ENCODE results near the gene DNM1. TPM values are rescaled to one million over a fixed set of nuclear protein-coding genes. Genes with fewer than 3 reads are reported as not detected.
A peak's percentile ranks its signal among the peaks of the same experiment; 100 is the strongest.

DNM1 gene
- total RNA-seq, 5 donors from 2014 or later (not counting 1 experiment from before 2014, with no cell fraction given): 0.95 to 3.0 (median 1.8) TPM

GRCh38 chr9:128252317-128253139 lies 49.3 kb downstream of the DNM1 start:
- DNase-seq (no peak), ATAC-seq (replicated peaks in 1 of 4) (no peak)
- Histone ChIP-seq H3K27ac (ENCODE audit: low read length) (no peak overlapping the region), H3K4me1 (ENCODE audit: control insufficient read depth in 1 of 2, extremely low read depth in 1 of 2, insufficient read depth in 2 of 2, low read length in 2 of 2) (peaks cover 5 to 20% of the 10 kb centered on the region in 2 experiments), H3K4me3 (ENCODE audit: control insufficient read depth in 1 of 2, extremely low read depth in 1 of 2, low read length in 1 of 2) (no peak overlapping the region), H3K27me3 (replicated peaks in 1 of 2; ENCODE audit: control insufficient read depth in 2 of 2, extremely low read depth in 1 of 2, insufficient read depth in 2 of 2, low read length in 1 of 2) (peaks cover 0 to 23% of the 10 kb centered on the region in 2 experiments), H3K9me3 (no peaks in the 10 kb centered on the region), H3K36me3 (ENCODE audit: control insufficient read depth in 2 of 2, extremely low read depth in 1 of 2, insufficient read depth in 1 of 2, low read length in 1 of 2) (peaks cover 0 to 5% of the 10 kb centered on the region in 2 donors)
- CTCF ChIA-PET: interaction anchor here in 1 of 2 donors (0.7 kb wide), 1 partner anchor 624 kb away, joined by 3 read pairs; no protein-coding TSS in a partner anchor
- POLR2A ChIA-PET: no interaction called here
- H3K4me3 Mint-ChIP-seq: peak overlapping the region in 2 of 3 donors; percentile 2 to 83
- H3K9me3 Mint-ChIP-seq: no peaks in the 10 kb centered on the region
- 87% methylated on average over 25 of the region's 25 CpGs for WGBS (ENCODE audit: insufficient coverage)
- H3K27ac Mint-ChIP-seq: no peak overlapping the region
- H3K4me1 Mint-ChIP-seq: peaks cover 17 to 21% (median 18%) of the 10 kb centered on the region in 3 donors
- H3K36me3 Mint-ChIP-seq: peaks cover 2% of the 10 kb centered on the region
- H3K27me3 Mint-ChIP-seq: peaks cover 0 to 1% of the 10 kb centered on the region in 2 donors

- no peak overlapping the region for H3K27ac Mint-ChIP-seq
- WGBS (ENCODE audit: insufficient coverage): 90% methylated on average over 31 of the region's 31 CpGs
- H3K27ac ChIP-seq (ENCODE audit: low read length): no peak overlapping the region
- peaks cover 17 to 21% (median 18%) of the 10 kb centered on the region in 3 donors for H3K4me1 Mint-ChIP-seq
- ChIA-PET POLR2A (no interaction called here), CTCF (interaction anchor here in 1 of 2 donors (0.7 kb wide), 1 partner anchor 63 kb away, joined by 3 read pairs; no protein-coding TSS in a partner anchor)
- H3K9me3 Mint-ChIP-seq: no peaks in the 10 kb centered on the region
- H3K4me1 ChIP-seq (ENCODE audit: control insufficient read depth in 1 of 2, extremely low read depth in 1 of 2, insufficient read depth in 2 of 2, low read length in 2 of 2): peaks cover 5 to 20% of the 10 kb centered on the region in 2 experiments
- ATAC-seq (replicated peaks in 1 of 4) (no peak), DNase-seq (no peak)
- peaks cover 0 to 23% of the 10 kb centered on the region in 2 experiments for H3K27me3 ChIP-seq (replicated peaks in 1 of 2; ENCODE audit: control insufficient read depth in 2 of 2, extremely low read depth in 1 of 2, insufficient read depth in 2 of 2, low read length in 1 of 2)
- H3K4me3 Mint-ChIP-seq: peak overlapping the region in 1 of 3 donors; percentile 2
- peaks cover 0 to 13% of the 10 kb centered on the region in 2 donors for H3K36me3 ChIP-seq (ENCODE audit: control insufficient read depth in 2 of 2, extremely low read depth in 1 of 2, insufficient read depth in 1 of 2, low read length in 1 of 2)
- no peaks in the 10 kb centered on the region for H3K9me3 ChIP-seq
- H3K27me3 Mint-ChIP-seq: peaks cover 0 to 1% of the 10 kb centered on the region in 2 donors
- H3K4me3 ChIP-seq (ENCODE audit: control insufficient read depth in 1 of 2, extremely low read depth in 1 of 2, low read length in 1 of 2): no peak overlapping the region
- peaks cover 8% of the 10 kb centered on the region for H3K36me3 Mint-ChIP-seq
These were observed 50.2 kb downstream of the DNM1 start for GRCh38 chr9:128253140-128253990.

DNA sequence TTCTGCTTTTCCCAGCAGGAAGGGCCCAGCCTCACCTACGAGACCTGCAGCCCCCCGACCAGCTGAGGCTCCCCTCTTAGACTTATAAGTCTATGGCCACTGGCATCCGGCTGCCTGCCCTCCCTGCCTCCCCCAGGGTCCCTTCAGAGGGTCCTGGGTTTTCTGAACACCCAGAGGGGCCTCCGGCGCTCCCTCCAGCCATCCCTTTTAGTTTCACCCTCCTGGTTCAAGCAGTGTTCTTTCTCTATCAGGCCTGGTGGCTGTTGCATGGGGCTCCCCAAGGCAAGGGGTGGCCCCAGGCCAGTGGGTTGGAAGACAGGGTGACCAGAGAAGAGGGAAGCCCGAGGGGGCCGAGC lies 50.8 kb downstream of the DNM1 start:
- Histone ChIP-seq H3K4me3 (ENCODE audit: control insufficient read depth in 1 of 2, extremely low read depth in 1 of 2, low read length in 1 of 2) (no peak overlapping the region), H3K27ac (ENCODE audit: low read length) (no peak overlapping the region), H3K4me1 (ENCODE audit: control insufficient read depth in 1 of 2, extremely low read depth in 1 of 2, insufficient read depth in 2 of 2, low read length in 2 of 2) (peaks cover 5 to 20% of the 10 kb centered on the region in 2 experiments), H3K9me3 (no peaks in the 10 kb centered on the region), H3K36me3 (ENCODE audit: control insufficient read depth in 2 of 2, extremely low read depth in 1 of 2, insufficient read depth in 1 of 2, low read length in 1 of 2) (peaks cover 5 to 19% of the 10 kb centered on the region in 2 donors), H3K27me3 (replicated peaks in 1 of 2; ENCODE audit: control insufficient read depth in 2 of 2, extremely low read depth in 1 of 2, insufficient read depth in 2 of 2, low read length in 1 of 2) (peaks cover 0 to 23% of the 10 kb centered on the region in 2 experiments)
- Mint-ChIP-seq H3K4me1 (peaks cover 17 to 21% (median 18%) of the 10 kb centered on the region in 3 donors), H3K36me3 (peaks cover 9% of the 10 kb centered on the region), H3K27ac (no peak overlapping the region), H3K4me3 (no peak overlapping the region), H3K27me3 (peaks cover 0 to 1% of the 10 kb centered on the region in 2 donors), H3K9me3 (no peaks in the 10 kb centered on the region)
- ATAC-seq (replicated peaks in 1 of 4) (no peak), DNase-seq (no peak)
- CTCF ChIA-PET: interaction anchor here in 1 of 2 donors (0.7 kb wide), 1 partner anchor 64 kb away, joined by 3 read pairs; no protein-coding TSS in a partner anchor
- POLR2A ChIA-PET: no interaction called here
- 80% methylated on average over 1 of the region's 7 CpGs for WGBS (ENCODE audit: insufficient coverage)

DNA sequence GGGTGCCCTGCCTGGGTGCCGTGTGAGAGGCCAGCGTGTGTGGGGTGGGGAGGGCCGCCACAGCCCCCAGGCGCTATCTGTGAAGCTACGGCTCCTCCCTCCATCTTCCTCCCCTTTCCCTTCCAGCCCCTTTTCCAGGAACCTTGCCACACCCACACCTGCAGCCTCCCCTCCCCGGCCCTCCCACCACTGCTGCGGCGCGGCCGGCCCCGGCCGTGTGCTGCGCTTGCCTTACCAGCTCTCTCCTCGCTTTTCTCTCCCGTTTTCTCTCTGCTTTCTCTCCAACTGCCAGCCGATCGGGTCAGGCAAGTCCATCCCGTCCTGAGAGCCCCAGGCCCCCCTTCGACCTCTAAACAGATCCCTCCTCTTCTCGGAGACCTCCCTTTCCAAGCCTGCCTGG lies 51.2 kb downstream of the DNM1 start:
- ChIA-PET POLR2A (no interaction called here), CTCF (no interaction called here)
- Mint-ChIP-seq H3K36me3 (peaks cover 13% of the 10 kb centered on the region), H3K9me3 (no peaks in the 10 kb centered on the region), H3K4me1 (peaks cover 17 to 19% (median 18%) of the 10 kb centered on the region in 3 donors), H3K27me3 (peaks cover 0 to 1% of the 10 kb centered on the region in 2 donors), H3K4me3 (no peak overlapping the region), H3K27ac (no peak overlapping the region)
- Histone ChIP-seq H3K9me3 (no peaks in the 10 kb centered on the region), H3K36me3 (ENCODE audit: control insufficient read depth in 2 of 2, extremely low read depth in 1 of 2, insufficient read depth in 1 of 2, low read length in 1 of 2) (peaks cover 9 to 23% of the 10 kb centered on the region in 2 donors), H3K4me3 (ENCODE audit: control insufficient read depth in 1 of 2, extremely low read depth in 1 of 2, low read length in 1 of 2) (no peak overlapping the region), H3K4me1 (ENCODE audit: control insufficient read depth in 1 of 2, extremely low read depth in 1 of 2, insufficient read depth in 2 of 2, low read length in 2 of 2) (peaks cover 5 to 20% of the 10 kb centered on the region in 2 experiments), H3K27me3 (replicated peaks in 1 of 2; ENCODE audit: control insufficient read depth in 2 of 2, extremely low read depth in 1 of 2, insufficient read depth in 2 of 2, low read length in 1 of 2) (peaks cover 0 to 23% of the 10 kb centered on the region in 2 experiments), H3K27ac (ENCODE audit: low read length) (no peak overlapping the region)
- no peak for DNase-seq
- 87% methylated on average over 3 of the region's 20 CpGs for WGBS (ENCODE audit: insufficient coverage)
- no peak for ATAC-seq (replicated peaks in 1 of 4)

DNA sequence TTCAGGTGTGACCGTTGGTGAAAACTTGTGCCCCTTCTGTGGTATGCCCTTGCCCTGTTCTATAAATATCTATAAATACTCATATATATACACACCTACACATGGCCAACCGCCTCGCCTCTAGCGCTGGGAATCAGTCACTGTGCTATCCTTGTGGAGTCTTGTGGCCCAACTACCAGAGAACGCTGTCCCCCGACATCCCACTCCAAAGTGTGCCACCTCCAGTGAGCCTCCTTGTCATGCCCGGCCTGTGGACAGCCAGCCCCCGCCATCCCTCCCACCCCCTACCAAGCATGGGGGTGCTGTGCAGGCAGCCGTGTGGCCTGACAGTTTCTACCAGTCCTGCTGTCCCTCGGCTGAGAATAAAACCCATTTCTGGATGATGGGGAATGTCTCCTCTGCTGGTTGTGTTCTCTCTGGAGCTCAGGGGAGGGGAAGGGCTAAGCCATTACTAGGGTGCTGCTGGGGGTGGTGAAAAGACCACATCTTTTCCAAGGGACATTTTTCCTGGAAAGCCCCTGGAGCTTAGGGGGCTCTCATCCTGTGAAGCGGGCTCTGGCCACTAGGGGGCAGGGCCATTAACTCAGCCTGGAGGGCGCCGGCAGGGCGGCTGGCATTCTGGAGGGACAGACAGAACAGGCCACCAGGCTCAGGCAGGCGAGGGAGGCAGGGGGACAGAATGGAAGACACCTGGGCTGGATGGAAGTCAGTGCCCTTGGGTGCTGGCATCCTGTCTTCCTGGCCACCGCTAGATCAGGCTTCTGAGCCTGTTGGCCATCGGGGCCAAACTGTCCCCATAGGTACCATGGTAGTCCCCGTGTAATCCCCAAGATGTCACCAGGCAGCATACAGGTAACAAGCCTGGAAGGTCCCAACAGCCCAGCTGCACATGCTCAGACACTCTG lies 51.9 kb downstream of the DNM1 start:
- H3K27ac Mint-ChIP-seq: no peak overlapping the region
- ATAC-seq (replicated peaks in 1 of 4): no peak
- H3K36me3 Mint-ChIP-seq: peaks cover 16% of the 10 kb centered on the region
- DNase-seq: peak in 28 of 35 experiments; percentile 16 to 72 (median 38)
- peaks cover 5 to 13% of the 10 kb centered on the region in 2 experiments for H3K4me1 ChIP-seq (ENCODE audit: control insufficient read depth in 1 of 2, extremely low read depth in 1 of 2, insufficient read depth in 2 of 2, low read length in 2 of 2)
- no peaks in the 10 kb centered on the region for H3K9me3 Mint-ChIP-seq
- H3K4me3 Mint-ChIP-seq: no peak overlapping the region
- CTCF ChIA-PET: no interaction called here
- peaks cover 0 to 23% of the 10 kb centered on the region in 2 experiments for H3K27me3 ChIP-seq (replicated peaks in 1 of 2; ENCODE audit: control insufficient read depth in 2 of 2, extremely low read depth in 1 of 2, insufficient read depth in 2 of 2, low read length in 1 of 2)
- peaks cover 11 to 13% (median 12%) of the 10 kb centered on the region in 3 donors for H3K4me1 Mint-ChIP-seq
- peaks cover 0 to 1% of the 10 kb centered on the region in 2 donors for H3K27me3 Mint-ChIP-seq
- WGBS (ENCODE audit: insufficient coverage): 67% methylated on average over 15 of the region's 18 CpGs
- H3K27ac ChIP-seq (ENCODE audit: low read length): no peak overlapping the region
- POLR2A ChIA-PET: interaction anchor here in 1 of 2 donors (0.6 kb wide), 1 partner anchor 405 kb away, joined by 3 read pairs; no protein-coding TSS in a partner anchor
- peaks cover 9 to 30% of the 10 kb centered on the region in 2 donors for H3K36me3 ChIP-seq (ENCODE audit: control insufficient read depth in 2 of 2, extremely low read depth in 1 of 2, insufficient read depth in 1 of 2, low read length in 1 of 2)
- H3K9me3 ChIP-seq: no peaks in the 10 kb centered on the region
- H3K4me3 ChIP-seq (ENCODE audit: control insufficient read depth in 1 of 2, extremely low read depth in 1 of 2, low read length in 1 of 2): no peak overlapping the region
